Left renal pelvis (tissue), 4 donors: Measurements from ENCODE around the gene ZNF682. TPM values are rescaled to one million over a fixed set of nuclear protein-coding genes. Genes with fewer than 3 reads are reported as not detected.
"Not testable (repeated sequence)": the region's sequence is repeated elsewhere in the genome, so short reads cannot be mapped to it uniquely, and the experiment has no call there.

ENCODE experiments used
- DNase-seq, 4 donors: peaks; one replicate each; pipeline ENCODE4 v3.0.0-alpha.2; 2013; ENCODE audit warnings: low read depth in 4 of 4, low spot score in 3 of 4
- polyA plus RNA-seq, 4 donors: library from polyadenylated mRNA; unstranded; fragments of 120-200 nt; gene quantifications; one replicate each; pipeline ENCODE4 v1.2.1, GENCODE V29; 2013; ENCODE audit not compliant: insufficient read length in 4 of 4

Gene ZNF682
- polyA plus RNA-seq = 10 to 100 TPM; 11.5 to 20.3 (median 15.8) TPM

- DNase-seq = peak; percentile 93 to 96 (median 95)
Measured at GRCh38 chr19:20039203-20039723, at the start of gene ZNF682. TSS of gene ZNF682 (minus strand) at chr19:20039505. CDS start at chr19:20039345, 160 bp downstream.

- DNase-seq = not testable (repeated sequence)
Measured at GRCh38 chr19:20082876-20083275, 43.6 kb upstream of the ZNF682 start.

GRCh38 chr19:20082232-20082833 lies 43.0 kb upstream of the ZNF682 start:
- not testable (repeated sequence) for DNase-seq

- DNase-seq = no peak
Measured at GRCh38 chr19:20080656-20081055, 41.4 kb upstream of the ZNF682 start.

- DNase-seq = no peak
Measured at GRCh38 chr19:20079476-20079875, 40.2 kb upstream of the ZNF682 start.

- no peak for DNase-seq
Measured at GRCh38 chr19:20078581-20079031, 39.3 kb upstream of the ZNF682 start.

GRCh38 chr19:20077791-20078463 lies 38.6 kb upstream of the ZNF682 start, which contains the start of gene ZNF90:
TSS of gene ZNF90 (plus strand) at chr19:20078000. CDS start at chr19:20078133, 133 bp downstream.
- peak; percentile 85 to 97 (median 94) for DNase-seq

- no peak for DNase-seq
Measured at GRCh38 chr19:20072936-20073335, 33.6 kb upstream of the ZNF682 start.

- DNase-seq = no peak
Measured at GRCh38 chr19:20070691-20071090, 31.4 kb upstream of the ZNF682 start.

- not testable (repeated sequence) for DNase-seq
Measured at GRCh38 chr19:20068559-20068958, 29.3 kb upstream of the ZNF682 start.

- DNase-seq = no peak
Measured at GRCh38 chr19:20067943-20068342, 28.6 kb upstream of the ZNF682 start.

GRCh38 chr19:20066861-20067260 lies 27.6 kb upstream of the ZNF682 start:
- no peak for DNase-seq

- no peak for DNase-seq
Measured at GRCh38 chr19:20060282-20060681, 21.0 kb upstream of the ZNF682 start.

- DNase-seq = not testable (repeated sequence)
Measured at GRCh38 chr19:20058738-20059137, 19.4 kb upstream of the ZNF682 start.

- peak; percentile 91 to 96 (median 94) for DNase-seq
Measured at GRCh38 chr19:20051841-20052768, 12.8 kb upstream of the ZNF682 start.

GRCh38 chr19:20045742-20046141 lies 6.4 kb upstream of the ZNF682 start:
- not testable (repeated sequence) for DNase-seq

- no peak for DNase-seq
Measured at GRCh38 chr19:20044663-20045062, 5.4 kb upstream of the ZNF682 start.

GRCh38 chr19:20038358-20039202 lies 725 bp downstream of the ZNF682 start:
- DNase-seq = peak in 2 of 4 donors; percentile 2 to 18

- no peak for DNase-seq
Measured at GRCh38 chr19:20035935-20036334, 3.4 kb downstream of the ZNF682 start.

GRCh38 chr19:20028611-20029010 lies 10.7 kb downstream of the ZNF682 start:
- DNase-seq = no peak
